NCI-H82 treated with DMSO at 0.1 percent for 48 hours (cell line): ENCODE measurements around the gene ELFN1.

Experiments used
- DNase-seq: peaks from one replicate; lab custom pipeline; 2025; ENCODE audit not compliant: unreplicated experiment; lab: John Stamatoyannopoulos, UW

Gene ELFN1

DNA sequence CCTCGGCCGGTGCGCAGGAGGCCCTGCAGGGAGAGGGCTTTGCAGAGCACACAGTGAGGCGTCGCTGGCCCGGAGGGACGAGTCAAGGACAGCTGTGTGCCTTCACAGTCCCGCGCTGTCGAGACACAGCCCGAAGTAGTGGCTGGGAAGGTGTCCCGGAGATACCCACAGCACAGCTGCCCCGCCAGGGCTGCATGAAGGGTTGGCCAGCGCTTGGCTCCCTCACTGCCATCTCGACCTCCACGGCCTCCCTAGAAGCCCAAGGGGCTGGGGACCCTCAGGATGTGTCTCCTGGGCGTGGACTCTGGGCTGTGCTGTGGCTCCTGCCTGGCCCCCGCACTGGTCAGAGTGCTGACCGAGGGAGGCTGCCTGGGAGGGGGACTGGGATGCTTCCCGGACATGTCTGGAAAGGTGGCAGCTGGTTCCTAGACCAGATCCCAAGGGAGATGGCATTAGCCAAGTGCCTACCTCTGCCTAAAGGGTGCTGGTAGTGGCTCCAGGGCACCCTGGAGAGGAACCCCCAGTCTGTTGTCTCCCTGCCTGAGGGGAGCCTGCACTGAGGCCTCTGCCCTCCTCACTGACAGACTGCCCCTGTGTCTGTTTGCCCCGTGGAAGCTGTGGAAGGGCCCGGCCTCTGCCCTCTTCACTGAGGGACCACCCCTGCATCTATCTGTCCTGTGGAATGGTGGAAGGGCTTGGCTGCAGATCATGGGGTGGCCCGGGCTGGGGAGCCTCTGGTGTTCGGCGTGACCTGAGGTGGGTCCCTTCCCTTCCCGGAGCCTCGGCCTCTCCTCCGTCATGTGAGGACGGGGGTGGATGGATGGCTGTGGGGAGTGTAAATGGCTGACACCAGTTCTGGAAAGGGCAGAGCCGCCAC is 5.8 kb downstream of the ELFN1 start:
- no peak for DNase-seq

DNA sequence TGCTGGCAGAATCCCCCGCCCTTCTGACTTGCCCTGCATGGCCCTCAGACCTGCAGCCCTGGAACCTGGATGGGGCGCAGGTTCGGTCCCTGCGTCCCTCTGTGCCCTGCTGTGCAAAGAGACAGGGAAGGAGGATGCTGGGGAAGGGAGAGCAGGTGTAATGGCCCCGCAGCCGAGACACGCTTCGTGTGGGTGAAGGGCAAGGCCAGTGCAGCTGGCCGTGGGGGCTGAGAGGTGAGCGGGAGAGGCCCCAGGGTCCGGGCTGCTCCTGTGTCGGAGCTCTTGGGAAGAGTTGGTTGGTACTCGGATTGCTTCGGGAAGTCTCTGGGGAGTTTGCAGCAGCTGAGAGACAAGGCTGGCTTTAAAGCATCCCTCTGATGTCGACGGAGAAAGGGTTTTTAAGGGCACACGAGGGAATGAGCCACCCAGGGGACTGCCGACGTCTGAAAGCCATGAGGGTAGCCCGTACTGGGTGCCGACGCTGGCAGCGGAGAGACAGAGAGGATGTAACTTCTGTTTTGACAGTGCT is 6.5 kb downstream of the ELFN1 start:
- no peak for DNase-seq

DNA sequence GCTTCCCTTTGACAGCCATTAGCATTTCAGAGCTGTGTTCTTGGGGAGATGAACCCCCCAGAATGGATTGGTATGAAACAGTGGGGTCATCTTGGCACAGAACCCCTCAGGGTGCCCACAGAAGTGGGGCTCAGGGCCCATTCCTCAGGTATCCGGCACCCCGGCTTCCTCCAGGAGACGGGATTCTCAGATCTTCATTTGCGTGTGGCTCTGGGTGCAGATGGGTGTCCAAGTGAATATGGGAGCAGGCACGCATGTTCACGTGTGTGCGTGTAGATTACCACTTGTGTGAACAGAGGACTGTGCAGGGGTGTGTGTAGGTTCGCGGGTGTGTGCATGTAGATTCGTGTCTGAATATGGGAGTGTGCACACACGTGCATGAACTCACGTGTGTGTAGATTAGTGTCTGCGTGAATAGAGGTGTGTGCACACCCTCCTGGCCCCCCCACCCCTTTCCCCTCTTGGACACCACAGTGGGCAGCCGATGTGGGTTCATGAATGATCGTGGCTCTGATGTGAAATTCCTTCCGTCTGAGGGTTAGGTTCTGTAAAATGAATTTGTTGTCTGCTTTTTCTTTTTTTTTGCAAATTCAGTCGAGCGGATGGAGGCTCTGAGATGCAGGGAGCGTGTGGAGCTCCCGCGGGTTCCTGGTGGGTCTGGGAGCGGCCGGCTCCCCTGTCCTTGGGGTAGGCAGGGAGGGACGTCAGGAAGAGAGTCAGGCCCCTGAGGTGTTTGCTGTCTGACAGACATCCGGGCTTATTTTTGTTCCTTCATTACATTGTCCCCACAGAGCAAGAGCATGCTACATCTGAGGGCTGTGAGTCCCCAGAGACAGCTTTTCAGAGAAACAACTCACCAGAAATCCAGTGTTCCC is 7.4 kb downstream of the ELFN1 start:
- DNase-seq: no peak

DNA sequence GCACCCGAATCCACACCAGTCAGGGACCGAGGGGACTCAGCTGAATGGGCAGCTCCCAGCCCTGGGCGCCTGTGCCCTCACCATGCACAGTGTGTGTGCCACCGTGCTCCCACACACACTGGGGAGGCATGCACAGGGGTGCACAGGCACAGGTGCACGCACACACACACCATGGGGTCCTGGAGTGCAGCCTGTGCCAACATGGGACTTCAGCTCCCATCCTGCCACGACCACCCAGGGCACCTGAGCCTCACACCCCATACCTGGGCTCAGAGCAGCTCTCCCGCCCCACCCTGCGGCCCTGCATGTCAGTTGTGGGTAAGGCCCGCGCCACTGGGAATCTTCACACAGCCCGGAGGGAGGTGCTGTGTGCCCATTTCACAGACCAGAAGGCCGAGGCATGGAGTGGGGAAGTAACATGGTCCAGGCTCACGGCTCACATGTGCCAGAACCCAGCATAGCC is 8.0 kb downstream of the ELFN1 start:
- DNase-seq: no peak

DNA sequence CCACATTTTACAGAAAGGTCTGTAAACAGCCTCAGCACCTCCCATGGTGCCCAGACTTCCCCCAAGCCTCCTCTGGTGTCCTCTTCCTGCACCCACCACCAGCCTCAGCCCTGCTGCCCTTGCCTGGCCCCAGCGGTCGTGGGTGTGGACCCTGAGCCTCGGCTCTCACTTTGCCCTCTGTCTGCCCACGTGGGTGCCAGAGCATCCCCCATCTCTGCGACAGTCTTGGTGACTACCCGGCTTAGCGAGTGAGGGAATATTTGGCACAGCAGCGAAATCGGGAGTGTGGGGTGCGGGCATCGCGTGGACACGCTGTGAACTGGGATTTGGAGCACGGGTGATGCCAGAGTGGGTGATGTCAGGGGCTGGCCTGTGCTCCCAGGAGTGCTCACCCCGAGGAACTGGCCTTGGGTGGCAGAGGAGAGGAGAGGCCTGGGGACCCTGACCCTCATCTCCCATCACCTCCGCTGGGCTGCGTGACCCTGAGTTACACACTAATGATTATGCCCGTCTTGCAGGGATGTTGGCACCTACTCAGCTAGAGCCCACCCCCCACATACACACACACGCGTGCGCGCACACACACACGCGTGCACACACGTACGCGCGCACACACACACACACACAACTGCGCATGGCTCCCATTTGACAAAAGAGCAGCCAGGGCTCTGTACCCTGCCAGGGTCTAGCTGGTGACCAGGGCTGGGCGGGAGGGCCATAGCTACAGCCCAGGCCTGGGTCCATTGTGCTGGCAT is 8.7 kb downstream of the ELFN1 start:
- DNase-seq: no peak

DNA sequence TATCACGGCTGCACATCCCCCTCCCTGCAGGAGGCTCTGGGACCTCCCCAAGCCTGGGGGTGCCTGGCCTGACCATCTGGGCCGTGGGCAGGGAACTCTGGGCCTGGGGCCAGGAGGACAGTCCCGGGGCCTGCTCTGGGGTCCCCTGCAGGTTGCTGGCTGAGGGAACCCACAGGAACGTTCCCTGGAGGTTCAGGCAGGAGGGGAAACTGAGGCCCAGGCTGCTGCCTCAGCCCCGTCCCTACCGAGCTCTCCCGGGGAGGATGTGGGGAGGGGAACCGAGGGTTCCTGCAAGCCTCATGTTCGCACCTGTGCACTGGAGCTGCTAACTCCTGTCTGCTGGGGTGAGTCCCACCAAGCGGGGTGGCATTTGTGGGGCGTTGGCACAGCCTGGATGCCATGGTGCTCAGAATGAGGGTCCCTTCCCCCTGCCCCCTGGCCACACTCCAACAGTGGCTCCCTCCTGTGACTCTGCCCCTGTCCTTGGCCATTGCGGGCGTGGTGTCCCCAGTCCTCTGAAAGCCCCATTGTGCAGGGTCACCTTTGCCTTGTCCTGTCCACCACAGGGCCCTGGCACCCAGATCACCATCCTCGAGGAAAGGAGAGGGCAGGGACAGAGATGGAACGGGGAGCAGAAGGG is 9.4 kb downstream of the ELFN1 start:
- DNase-seq: no peak

DNA sequence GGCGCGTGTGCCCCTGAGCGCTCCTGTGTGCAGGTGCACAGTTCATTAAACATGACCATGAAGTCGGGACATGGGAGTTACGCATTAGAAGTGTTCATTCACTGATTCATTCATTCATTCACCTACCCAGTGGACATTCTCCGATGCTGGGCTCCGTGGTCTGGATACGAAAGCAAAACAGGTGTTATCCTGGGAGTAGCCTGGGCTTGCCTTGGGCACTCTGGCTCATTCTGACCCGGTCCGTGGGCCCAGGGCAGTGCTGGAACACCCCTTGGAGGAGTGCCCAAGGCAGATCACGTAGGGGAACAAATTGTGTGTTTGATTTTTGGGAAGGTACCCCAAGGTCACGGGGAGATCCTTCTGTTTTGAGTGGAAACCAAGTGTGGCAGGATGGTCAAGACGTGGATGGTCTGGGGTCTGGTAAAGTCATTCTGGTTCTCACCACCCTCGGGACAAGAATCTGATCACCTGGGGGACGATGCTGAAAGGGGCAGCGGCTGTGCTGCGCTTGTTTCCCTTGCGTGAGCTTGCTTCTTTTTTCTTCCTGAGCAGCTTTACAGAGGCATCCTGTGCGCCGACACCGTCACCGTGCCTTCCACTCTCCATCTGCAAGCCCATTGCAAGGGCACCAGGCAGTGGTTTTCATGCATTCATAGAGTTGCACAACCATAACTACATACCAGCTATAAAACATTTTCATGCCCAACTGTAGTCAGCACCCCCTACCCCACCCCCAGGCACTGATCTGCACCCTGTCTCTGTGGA is 10.1 kb downstream of the ELFN1 start:
- no peak for DNase-seq

DNA sequence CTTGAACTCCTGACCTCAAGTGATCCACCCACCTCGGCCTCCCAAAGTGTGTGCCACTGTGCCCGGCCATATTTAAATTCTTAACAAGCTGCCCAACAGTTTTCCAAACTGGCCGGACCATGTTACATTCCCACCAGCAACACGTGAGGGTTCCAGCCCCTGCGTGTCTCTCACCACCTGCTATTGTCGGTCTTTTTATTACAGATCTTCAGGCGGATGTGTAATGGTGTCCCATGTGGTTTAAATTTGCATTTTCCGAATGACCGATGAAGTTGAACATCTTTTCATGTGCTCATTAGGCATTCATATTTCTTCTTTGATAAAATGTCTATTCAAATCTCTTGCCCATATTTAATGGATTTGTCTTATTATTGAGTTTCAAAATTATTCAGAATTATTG is 11.5 kb downstream of the ELFN1 start:
- no peak for DNase-seq

DNA sequence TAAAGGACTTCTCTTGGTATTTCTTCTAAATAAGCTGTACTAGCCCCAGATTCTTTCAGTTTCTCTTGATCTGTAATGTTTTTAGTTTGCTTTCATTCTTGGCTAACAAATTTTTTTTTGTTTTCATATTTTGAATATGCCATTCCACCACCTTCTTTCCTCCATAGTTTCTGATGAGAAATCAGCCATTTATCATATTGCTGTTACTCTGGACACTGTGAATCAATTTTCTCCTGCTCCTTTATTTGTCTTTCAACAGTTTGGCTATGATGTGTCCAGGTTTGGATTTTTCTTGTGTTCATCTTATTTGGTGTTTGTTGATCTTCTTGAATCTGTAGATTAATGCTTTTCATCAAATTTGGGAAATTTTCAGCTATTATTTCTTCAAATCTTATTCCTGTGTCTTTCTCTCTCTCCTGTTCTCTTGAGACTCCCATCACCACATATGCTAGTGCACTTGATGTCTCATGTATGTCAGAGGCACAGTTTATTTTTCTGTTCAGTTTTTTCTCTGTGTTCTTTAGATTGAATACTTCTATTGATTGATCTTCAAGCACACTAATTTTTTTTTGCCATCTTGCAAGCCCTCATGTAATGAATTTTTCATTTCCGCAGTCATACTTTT is 15.0 kb downstream of the ELFN1 start:
- no peak for DNase-seq

DNA sequence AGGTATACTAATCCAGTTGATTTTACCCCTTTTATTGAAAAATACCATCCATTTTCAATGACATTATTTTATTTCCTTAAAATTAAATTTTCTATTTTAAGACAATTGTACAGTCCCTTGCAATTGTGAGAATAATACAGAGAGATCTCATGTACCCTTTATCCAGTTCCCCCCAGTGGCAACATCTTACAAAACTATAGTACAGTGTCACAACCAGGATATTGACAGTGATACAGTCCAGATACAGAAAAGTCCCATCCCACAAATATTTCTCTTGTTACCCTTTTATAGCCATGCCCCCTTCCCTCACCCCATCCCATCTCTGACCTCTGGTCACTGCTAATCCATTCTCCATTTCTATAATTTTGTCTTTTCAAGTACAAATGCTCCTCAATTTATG is 18.5 kb downstream of the ELFN1 start:
- no peak for DNase-seq

DNA sequence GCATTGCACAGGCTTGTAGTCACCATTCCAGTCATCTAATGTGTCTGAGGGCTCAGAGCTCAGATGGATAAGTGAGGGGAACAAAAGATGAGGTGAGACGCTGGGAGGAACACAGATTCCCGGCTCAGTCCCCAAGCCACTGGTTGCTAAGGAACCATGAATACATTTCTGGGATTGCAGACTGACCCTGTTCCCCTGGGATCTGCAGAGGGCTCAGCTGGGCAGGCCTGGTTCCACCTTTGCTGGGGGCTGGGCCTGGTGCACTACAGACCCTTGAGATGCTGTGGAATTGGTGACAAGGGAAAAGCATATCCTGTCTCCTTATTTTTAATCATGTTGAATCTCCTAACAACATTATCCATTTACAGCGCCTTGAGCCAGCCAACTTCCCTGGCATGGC is 19.2 kb downstream of the ELFN1 start:
- DNase-seq: no peak

DNA sequence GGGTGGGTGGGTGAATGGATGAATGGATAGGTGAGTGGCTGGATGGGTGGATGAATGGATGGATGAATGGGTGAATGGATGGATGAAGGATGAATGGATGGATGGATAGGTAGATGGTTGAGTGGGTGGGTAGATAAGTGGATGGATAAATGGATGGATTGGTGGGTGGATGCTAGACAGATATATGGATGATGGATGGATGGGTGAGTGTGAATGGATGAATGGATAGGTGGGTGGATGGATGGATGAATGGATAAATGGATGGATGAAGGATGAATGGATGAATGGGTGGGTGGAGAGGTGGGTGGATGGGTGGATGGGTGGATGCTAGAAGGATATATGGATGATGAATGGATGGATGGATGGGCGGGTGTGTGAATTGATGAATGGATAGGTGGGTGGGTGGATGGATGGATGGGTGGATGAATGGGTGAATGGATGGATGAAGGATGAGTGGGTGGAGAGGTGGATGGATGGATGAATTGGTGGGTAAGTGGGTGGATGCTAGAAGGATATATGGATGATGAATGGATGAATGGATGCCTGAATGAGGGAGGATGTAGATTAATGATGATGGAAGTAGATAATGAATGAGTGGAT is 20.4 kb downstream of the ELFN1 start:
- no peak for DNase-seq

DNA sequence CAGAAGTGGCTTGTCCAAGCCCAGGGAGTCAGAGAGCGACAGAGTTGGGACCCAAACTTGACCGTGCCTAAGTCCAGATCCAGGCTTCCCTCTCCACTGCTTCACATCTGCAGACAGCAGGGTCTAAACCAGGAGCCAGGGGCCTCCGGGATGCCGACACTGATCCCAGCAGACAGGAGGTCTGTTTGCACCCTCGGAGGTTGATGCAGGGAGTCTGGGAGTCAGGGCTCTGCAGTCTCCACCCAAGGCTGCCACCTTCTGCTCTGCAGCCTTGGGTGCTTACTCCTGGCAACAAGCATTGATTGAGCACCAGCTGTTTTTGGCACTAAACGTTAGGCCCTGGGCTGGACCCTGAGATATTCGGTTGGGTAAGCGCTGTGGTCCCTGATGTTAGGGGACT is 21.0 kb downstream of the ELFN1 start:
- DNase-seq: no peak

DNA sequence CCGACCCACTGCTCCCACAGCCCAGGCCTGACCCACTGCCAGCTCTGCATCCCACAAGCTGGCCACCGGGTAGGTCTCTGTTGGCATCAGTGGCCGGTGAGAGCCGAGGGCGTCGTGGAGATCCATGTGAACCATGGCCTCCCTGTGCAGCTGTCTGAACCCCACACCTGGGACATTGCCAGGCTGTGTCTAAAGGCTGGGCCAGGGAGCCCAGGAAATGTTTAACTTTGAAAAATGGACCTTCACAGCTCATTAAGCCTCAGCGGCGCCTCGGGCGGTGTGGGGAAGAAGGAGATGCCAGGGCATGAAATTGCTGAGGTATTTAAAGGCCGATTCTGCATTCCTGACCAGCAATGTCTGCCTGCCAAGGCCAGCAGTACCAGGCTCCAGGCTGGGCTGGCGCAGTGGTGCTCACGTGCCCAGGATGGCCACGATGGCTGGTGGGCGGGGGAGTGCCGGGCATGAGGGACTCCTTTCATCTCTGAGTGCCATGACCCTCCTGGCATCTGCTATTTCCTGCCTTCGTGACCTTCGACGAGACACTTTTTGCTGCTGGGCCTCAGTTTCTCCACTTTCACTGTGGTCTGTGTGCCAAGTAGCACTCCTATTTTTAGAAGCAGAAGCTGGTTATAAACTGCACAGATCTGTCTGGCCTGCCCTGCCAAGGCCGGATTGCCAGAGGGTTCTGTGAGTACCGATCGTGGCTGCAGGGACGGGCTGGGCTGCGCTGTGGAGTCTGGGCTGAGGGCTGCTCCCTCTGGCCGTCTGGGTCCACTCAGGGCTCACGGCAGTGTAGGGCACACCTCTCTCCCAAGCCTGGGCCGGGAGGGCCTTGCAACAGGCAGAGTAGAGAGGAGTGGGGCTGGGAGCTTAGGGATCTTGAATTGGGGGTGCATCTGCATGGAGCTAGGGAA is 21.8 kb downstream of the ELFN1 start:
- no peak for DNase-seq

DNA sequence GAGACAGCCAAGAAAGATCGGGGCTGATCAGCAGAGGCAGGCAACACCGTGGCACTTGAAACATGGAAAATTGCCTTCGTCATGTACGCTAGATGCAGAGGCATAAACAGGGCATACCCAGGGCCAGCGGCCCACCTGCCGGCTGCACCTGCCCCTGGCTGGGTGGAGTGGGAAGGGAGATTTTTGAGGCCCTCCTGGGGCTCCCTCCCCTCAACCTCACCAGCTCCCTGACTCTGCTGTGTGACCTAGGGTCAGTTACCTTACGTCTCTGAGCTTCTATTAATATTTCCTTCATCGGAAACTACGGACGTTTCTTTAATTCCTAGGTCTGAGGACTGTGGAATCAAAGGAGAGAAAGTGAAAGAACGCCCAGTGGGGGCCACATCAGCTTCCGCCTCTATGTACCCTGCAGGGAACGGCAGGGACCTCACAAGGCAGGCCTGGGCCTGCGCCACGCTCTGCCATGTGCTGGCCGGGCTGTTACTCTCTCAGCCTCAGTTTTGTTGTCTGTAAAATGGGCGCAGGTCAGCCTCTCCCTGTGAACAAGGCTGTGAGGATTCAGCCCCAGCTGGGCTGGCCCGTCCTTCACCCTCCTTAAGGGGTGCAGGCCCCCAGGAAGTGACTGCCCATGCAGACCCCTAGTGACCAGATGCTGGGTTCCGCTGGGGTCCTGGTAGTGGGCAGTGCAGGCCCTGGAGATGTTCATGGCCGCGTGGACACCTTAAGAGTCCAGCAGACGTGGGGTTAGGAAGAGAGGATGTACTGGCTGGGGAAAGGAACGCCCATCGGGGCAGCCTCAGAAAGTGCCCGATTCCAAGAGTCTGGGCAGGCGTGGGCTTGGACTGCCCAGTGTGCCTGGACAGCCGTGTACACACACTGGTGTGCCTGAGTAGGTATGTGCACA is 22.7 kb downstream of the ELFN1 start:
- DNase-seq: no peak

DNA sequence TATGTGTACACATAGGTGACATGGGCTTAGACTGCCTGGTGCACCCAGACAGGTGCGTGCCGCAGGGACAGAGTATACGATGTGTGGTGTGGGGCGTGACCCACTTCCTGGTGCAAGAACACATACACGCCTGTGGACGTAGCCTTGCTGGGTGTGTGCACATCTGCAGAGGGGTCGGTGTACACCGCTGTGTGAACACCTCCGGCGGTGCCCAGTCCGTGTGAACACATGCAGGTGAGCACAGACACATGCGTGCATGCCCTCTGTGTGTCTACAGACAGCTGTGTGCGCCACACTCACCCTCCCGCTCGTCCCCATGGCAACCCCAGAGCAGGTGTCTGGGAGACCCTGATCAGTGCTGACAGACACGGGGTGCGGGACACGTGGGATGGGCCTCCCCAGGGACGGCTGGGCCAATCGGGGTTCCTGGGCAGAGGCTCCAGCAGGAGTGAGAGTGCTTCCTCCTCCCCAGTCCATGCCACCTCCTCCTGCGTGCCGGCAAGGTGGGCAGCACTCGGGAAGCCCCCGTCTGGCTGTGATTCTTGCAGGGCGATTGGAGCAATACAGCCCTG is 23.4 kb downstream of the ELFN1 start:
- DNase-seq: no peak
